KMS-11 (cell line): ENCODE results near the gene SHB.

Source experiments
- H2AFZ ChIP-seq: fragments of 200-600 bp; sonication (generic); 2 replicates; pipeline ENCODE4 v1.6.1; 2016; ENCODE audit warnings: antibody characterized with exemption, mixed run types, low read depth
- H3K27ac ChIP-seq: fragments of 200-600 bp; sonication (generic); 2 replicates; pipeline ENCODE4 v1.6.1; 2016; ENCODE audit warnings: mild to moderate bottlenecking, mixed run types
- H3K27me3 ChIP-seq: fragments of 200-600 bp; sonication (generic); 2 replicates; pipeline ENCODE4 v1.6.1; 2017; ENCODE audit warnings: mild to moderate bottlenecking, low read depth, mixed run types, moderate library complexity; ENCODE audit not compliant: insufficient read depth
- H3K36me3 ChIP-seq: fragments of 200-600 bp; sonication (generic); 2 replicates; pipeline ENCODE4 v1.6.1; 2017; ENCODE audit warnings: mild to moderate bottlenecking, mixed run types; ENCODE audit not compliant: insufficient read depth
- H3K4me1 ChIP-seq: fragments of 200-600 bp; sonication (generic); 2 replicates; pipeline ENCODE4 v1.6.1; 2016; ENCODE audit warnings: mild to moderate bottlenecking, low read depth, mixed run types; ENCODE audit not compliant: poor library complexity, severe bottlenecking
- H3K4me2 ChIP-seq: fragments of 200-600 bp; sonication (generic); 2 replicates; pipeline ENCODE4 v1.7.0; 2016; ENCODE audit warnings: mild to moderate bottlenecking, mixed run types
- H3K4me3 ChIP-seq: fragments of 200-600 bp; sonication (generic); IDR thresholded peaks from 2 replicates; pipeline ENCODE4 v1.6.1; 2017; ENCODE audit warnings: low read depth, low read length, mixed read lengths; ENCODE audit not compliant: insufficient read depth
- H3K79me2 ChIP-seq: fragments of 200-600 bp; sonication (generic); 2 replicates; pipeline ENCODE4 v1.6.1; 2016; ENCODE audit warnings: low read depth, mixed run types; ENCODE audit not compliant: insufficient read depth
- H3K9ac ChIP-seq: fragments of 200-600 bp; sonication (generic); 2 replicates; pipeline ENCODE4 v1.6.1; 2016; ENCODE audit warnings: mild to moderate bottlenecking, mixed run types
- H4K20me1 ChIP-seq: fragments of 200-600 bp; sonication (generic); 2 replicates; pipeline ENCODE4 v1.6.1; 2016; ENCODE audit warnings: mild to moderate bottlenecking, mixed run types; ENCODE audit not compliant: insufficient read depth
- CTCF ChIP-seq: fragments of 200-600 bp; sonication (generic); conservative IDR thresholded peaks from 2 replicates; pipeline ENCODE4 v1.6.1; 2017; ENCODE audit warnings: low read depth, mild to moderate bottlenecking, antibody characterized with exemption, low read length, moderate library complexity, mixed read lengths

The SHB gene

GRCh38 chr9:37921168-37921510, 147.9 kb downstream of the SHB start:
- Histone ChIP-seq H3K9ac (no peak overlapping the region), H3K27me3 (no peaks in the 10 kb centered on the region), H3K4me1 (no peaks in the 10 kb centered on the region), H3K36me3 (no peaks in the 10 kb centered on the region), H3K79me2 (no peaks in the 10 kb centered on the region), H3K4me3 (no peak overlapping the region), H2AFZ (no peak overlapping the region), H4K20me1 (no peaks in the 10 kb centered on the region), H3K27ac (no peak overlapping the region), H3K4me2 (no peak overlapping the region)
- no peak for TF ChIP-seq CTCF

- Histone ChIP-seq H3K79me2 (no peaks in the 10 kb centered on the region), H3K4me2 (no peak overlapping the region), H3K27me3 (no peaks in the 10 kb centered on the region), H3K27ac (no peak overlapping the region), H3K4me1 (no peaks in the 10 kb centered on the region), H3K4me3 (no peak overlapping the region), H4K20me1 (no peaks in the 10 kb centered on the region), H3K36me3 (no peaks in the 10 kb centered on the region), H3K9ac (no peak overlapping the region), H2AFZ (no peak overlapping the region)
- TF ChIP-seq CTCF: no peak
Observed at GRCh38 chr9:37920471-37921167, 148.4 kb downstream of the SHB start.

- no peaks in the 10 kb centered on the region for H3K27me3 ChIP-seq
- H3K27ac ChIP-seq: no peak overlapping the region
- no peaks in the 10 kb centered on the region for H4K20me1 ChIP-seq
- no peak overlapping the region for H3K4me2 ChIP-seq
- TF ChIP-seq CTCF: no peak
- H3K4me3 ChIP-seq: no peak overlapping the region
- no peaks in the 10 kb centered on the region for H3K4me1 ChIP-seq
- H3K36me3 ChIP-seq: no peaks in the 10 kb centered on the region
- no peak overlapping the region for H3K9ac ChIP-seq
- H2AFZ ChIP-seq: no peak overlapping the region
- H3K79me2 ChIP-seq: no peaks in the 10 kb centered on the region
Observed at GRCh38 chr9:37919956-37920335, 149.1 kb downstream of the SHB start.

GRCh38 chr9:37919246-37919955, 149.6 kb downstream of the SHB start:
- H3K27me3 ChIP-seq: no peaks in the 10 kb centered on the region
- H3K4me1 ChIP-seq: no peaks in the 10 kb centered on the region
- H3K9ac ChIP-seq: no peak overlapping the region
- H3K79me2 ChIP-seq: no peaks in the 10 kb centered on the region
- H3K36me3 ChIP-seq: no peaks in the 10 kb centered on the region
- no peak overlapping the region for H2AFZ ChIP-seq
- H3K4me2 ChIP-seq: no peak overlapping the region
- no peak overlapping the region for H3K4me3 ChIP-seq
- no peaks in the 10 kb centered on the region for H4K20me1 ChIP-seq
- H3K27ac ChIP-seq: no peak overlapping the region
- no peak for TF ChIP-seq CTCF
